AG04450 (cell line): ENCODE measurements around the gene WDR83. TPM values are rescaled to one million over a fixed set of nuclear protein-coding genes. Genes with fewer than 3 reads are reported as not detected.

Experiments used
- CTCF ChIA-PET: fragments of 300-600, 350-600 bp; formaldehyde crosslinking; extraction: SDS; loops from one replicate; lab custom pipeline; 2022; ENCODE audit warnings: antibody characterized with exemption, inconsistent platforms; lab: Charles Lee
- POLR2A ChIA-PET: fragments of 350-600 bp; formaldehyde crosslinking; extraction: SDS; loops from one replicate; lab custom pipeline; 2021; ENCODE audit warnings: antibody characterized with exemption, inconsistent platforms; lab: Yijun Ruan, JAX
- DNase-seq: peaks from one replicate; pipeline ENCODE4 v3.0.0-alpha.2; 2011; ENCODE audit warnings: low read depth, low spot score
- H3K27ac ChIP-seq: one replicate; pipeline ENCODE4 v1.5.1; 2012; ENCODE audit warnings: low read depth, low read length, control low read depth
- H3K27me3 ChIP-seq: one replicate; pipeline ENCODE4 v1.6.0; 2012; ENCODE audit warnings: low read length; ENCODE audit not compliant: control insufficient read depth, insufficient read depth
- H3K4me3 ChIP-seq: 2 replicates; pipeline ENCODE4 v1.5.1; 2011; ENCODE audit warnings: mild to moderate bottlenecking, low read depth, low read length, control low read depth
- H3K9me3 ChIP-seq: 2 replicates; pipeline ENCODE4 v1.5.1; 2012; ENCODE audit warnings: low read length; ENCODE audit not compliant: control insufficient read depth, insufficient read depth
- CTCF ChIP-seq: IDR thresholded peaks from 2 replicates; pipeline ENCODE4 v1.5.1; 2011; ENCODE audit warnings: low read depth, low read length, control low read depth, inconsistent platforms
- polyA plus RNA-seq: library from polyadenylated mRNA; depleted of rRNA; stranded (reverse); fragments of >200 nt; gene quantifications from 2 replicates; pipeline ENCODE4 v1.2.3, GENCODE V29; 2011

The WDR83 gene
- polyA plus RNA-seq, 1 experiment: 5.3 TPM

- Histone ChIP-seq H3K4me3 (no peak overlapping the region), H3K27me3 (no peaks in the 10 kb centered on the region), H3K9me3 (no peaks in the 10 kb centered on the region), H3K27ac (no peak overlapping the region)
- DNase-seq: no peak
- TF ChIP-seq CTCF: no peak
- ChIA-PET POLR2A (no interaction called here), CTCF (no interaction called here)
Measured at GRCh38 chr19:12689012-12689411, 22.4 kb downstream of the WDR83 start.

- ChIA-PET CTCF (no interaction called here), POLR2A (no interaction called here)
- no peak for TF ChIP-seq CTCF
- no peak overlapping the region for H3K27ac ChIP-seq
- DNase-seq: no peak
- no peak overlapping the region for H3K4me3 ChIP-seq
- no peaks in the 10 kb centered on the region for H3K9me3 ChIP-seq
- no peaks in the 10 kb centered on the region for H3K27me3 ChIP-seq
Measured at GRCh38 chr19:12689581-12690216, 23.1 kb downstream of the WDR83 start.

GRCh38 chr19:12692960-12693359 is 26.4 kb downstream of the WDR83 start:
- POLR2A ChIA-PET: no interaction called here
- no peak overlapping the region for H3K4me3 ChIP-seq
- no peaks in the 10 kb centered on the region for H3K27me3 ChIP-seq
- CTCF ChIA-PET: interaction anchor here (0.7 to 1.0 kb wide), 2 partner anchors 21 to 129 kb away, joined by 3 read pairs; no protein-coding TSS in a partner anchor
- TF ChIP-seq CTCF: no peak
- no peak overlapping the region for H3K27ac ChIP-seq
- H3K9me3 ChIP-seq: no peaks in the 10 kb centered on the region
- no peak for DNase-seq

- H3K9me3 ChIP-seq: no peaks in the 10 kb centered on the region
- H3K27me3 ChIP-seq: no peaks in the 10 kb centered on the region
- H3K4me3 ChIP-seq: no peak overlapping the region
- ChIA-PET POLR2A (no interaction called here), CTCF (no interaction called here)
- DNase-seq: no peak
- TF ChIP-seq CTCF: no peak
- no peak overlapping the region for H3K27ac ChIP-seq
Measured at GRCh38 chr19:12694641-12695040, 28.0 kb downstream of the WDR83 start.

GRCh38 chr19:12695096-12695495 is 28.5 kb downstream of the WDR83 start:
- CTCF ChIA-PET: interaction anchor here (0.9 kb wide), 1 partner anchor 153 kb away, joined by 3 read pairs; no protein-coding TSS in a partner anchor
- no peak for DNase-seq
- H3K27me3 ChIP-seq: no peaks in the 10 kb centered on the region
- POLR2A ChIA-PET: no interaction called here
- no peaks in the 10 kb centered on the region for H3K9me3 ChIP-seq
- H3K4me3 ChIP-seq: no peak overlapping the region; the same call in 1 of the 2 replicates
- no peak overlapping the region for H3K27ac ChIP-seq
- no peak for TF ChIP-seq CTCF
